HEK293 (cell line): ENCODE measurements around the gene NATD1.

Experiments used
- CTCF ChIA-PET: fragments of 350-600 bp; formaldehyde crosslinking; extraction: SDS; loops from one replicate; lab custom pipeline; 2021; ENCODE audit warnings: antibody characterized with exemption; lab: Yijun Ruan, JAX
- POLR2A ChIA-PET: fragments of 300-600 bp; formaldehyde crosslinking; extraction: SDS; loops from one replicate; lab custom pipeline; 2020; ENCODE audit warnings: antibody characterized with exemption, inconsistent platforms; lab: Yijun Ruan, JAX
- H3K27ac ChIP-seq: fragments of 200-500 bp; sonication (Bioruptor generic); 2 replicates; pipeline ENCODE4 v1.5.1; 2014; ENCODE audit warnings: low read depth, low read length, control low read depth, inconsistent platforms; ENCODE audit errors: extremely low read depth
- H3K36me3 ChIP-seq, 2 experiments: fragments of 200-500 bp in 1 of 2; sonication (Bioruptor generic) in 1 of 2; 1 replicate in 1 of 2; 2 replicates in 1 of 2; pipeline ENCODE4 v1.5.1; 2014 to 2017; ENCODE audit warnings: inconsistent platforms in 2 of 2, low read length in 2 of 2; ENCODE audit not compliant: control insufficient read depth in 2 of 2, insufficient read depth in 1 of 2
- H3K4me1 ChIP-seq: fragments of 200-500 bp; sonication (Bioruptor generic); 2 replicates; pipeline ENCODE4 v1.5.1; 2014; ENCODE audit warnings: mild to moderate bottlenecking, low read length, inconsistent platforms; ENCODE audit not compliant: control insufficient read depth, insufficient read depth
- H3K4me3 ChIP-seq: 2 replicates; pipeline ENCODE4 v1.5.1; 2011; ENCODE audit warnings: low read depth, mild to moderate bottlenecking, control low read depth, low read length, moderate library complexity
- H3K9me3 ChIP-seq: fragments of 200-500 bp; sonication (Bioruptor generic); 2 replicates; pipeline ENCODE4 v1.5.1; 2014; ENCODE audit warnings: low read depth, low read length, inconsistent platforms; ENCODE audit not compliant: control insufficient read depth, insufficient read depth
- GLIS1 ChIP-seq: fragments of 450-650 bp; formaldehyde crosslinking; IDR thresholded peaks from 2 replicates; pipeline ENCODE4 v1.5.1; 2016; ENCODE audit warnings: missing biosample characterization, missing genetic modification characterization
- KLF7 ChIP-seq: fragments of 450-650 bp; formaldehyde crosslinking; IDR thresholded peaks from 2 replicates; pipeline ENCODE4 v1.5.1; 2016; ENCODE audit warnings: missing biosample characterization, missing genetic modification characterization, borderline replicate concordance
- MEIS1 ChIP-seq: sonication (generic); formaldehyde crosslinking; IDR thresholded peaks from 2 replicates; pipeline ENCODE4 v1.8.1; 2022; ENCODE audit warnings: missing genetic modification reagents, mild to moderate bottlenecking, borderline replicate concordance
- PATZ1 ChIP-seq: fragments of 450-650 bp; formaldehyde crosslinking; IDR thresholded peaks from 2 replicates; pipeline ENCODE4 v1.5.1; 2016; ENCODE audit warnings: missing biosample characterization, missing genetic modification characterization
- SCRT1 ChIP-seq: fragments of 450-650 bp; formaldehyde crosslinking; IDR thresholded peaks from 2 replicates; pipeline ENCODE4 v1.5.1; 2016; ENCODE audit warnings: missing biosample characterization, missing genetic modification characterization, borderline replicate concordance
- SCRT2 ChIP-seq: fragments of 450-650 bp; formaldehyde crosslinking; IDR thresholded peaks from 2 replicates; pipeline ENCODE4 v1.5.1; 2016; ENCODE audit warnings: missing biosample characterization, missing genetic modification characterization
- ZBTB10 ChIP-seq: fragments of 450-650 bp; formaldehyde crosslinking; IDR thresholded peaks from 2 replicates; pipeline ENCODE4 v1.5.1; 2016; ENCODE audit warnings: missing biosample characterization, missing genetic modification characterization
- ZBTB48 ChIP-seq: fragments of 450-650 bp; formaldehyde crosslinking; IDR thresholded peaks from 2 replicates; pipeline ENCODE4 v1.5.1; 2016; ENCODE audit warnings: missing biosample characterization, missing genetic modification characterization
- ZFP69B ChIP-seq: fragments of 450-650 bp; formaldehyde crosslinking; IDR thresholded peaks from 2 replicates; pipeline ENCODE4 v1.5.1; 2016; ENCODE audit warnings: missing biosample characterization, missing genetic modification characterization
- ZNF169 ChIP-seq: fragments of 450-650 bp; formaldehyde crosslinking; IDR thresholded peaks from 2 replicates; pipeline ENCODE4 v1.5.1; 2016; ENCODE audit warnings: missing biosample characterization, missing genetic modification characterization
- ZNF324 ChIP-seq: fragments of 450-650 bp; formaldehyde crosslinking; IDR thresholded peaks from 2 replicates; pipeline ENCODE4 v1.5.1; 2016; ENCODE audit warnings: missing biosample characterization, missing genetic modification characterization
- ZNF335 ChIP-seq: fragments of 450-650 bp; formaldehyde crosslinking; conservative IDR thresholded peaks from 2 replicates; pipeline ENCODE4 v1.5.1; 2016; ENCODE audit warnings: missing biosample characterization, missing genetic modification characterization
- ZNF341 ChIP-seq: fragments of 450-650 bp; formaldehyde crosslinking; IDR thresholded peaks from 2 replicates; pipeline ENCODE4; 2016; ENCODE audit warnings: low read depth, missing biosample characterization, missing genetic modification characterization
- ZNF777 ChIP-seq: fragments of 450-650 bp; formaldehyde crosslinking; IDR thresholded peaks from 2 replicates; pipeline ENCODE4 v1.5.1; 2017; ENCODE audit warnings: missing biosample characterization, missing genetic modification characterization, borderline replicate concordance
- ZNF792 ChIP-seq: fragments of 450-650 bp; formaldehyde crosslinking; IDR thresholded peaks from 2 replicates; pipeline ENCODE4 v1.5.1; 2016; ENCODE audit warnings: missing biosample characterization, missing genetic modification characterization
- TF ChIP-seq, protein P1 (sequence below): fragments of 450-650 bp; formaldehyde crosslinking; optimal IDR thresholded peaks from 2 replicates; pipeline ENCODE3; 2016; ENCODE audit warnings: missing biosample characterization, mild to moderate bottlenecking, missing genetic modification characterization
- TF ChIP-seq, protein P2 (sequence below): fragments of 450-650 bp; formaldehyde crosslinking; IDR thresholded peaks from 2 replicates; pipeline ENCODE4 v1.5.1; 2016; ENCODE audit warnings: missing biosample characterization, missing genetic modification characterization
- TF ChIP-seq, protein P3 (sequence below): fragments of 450-650 bp; formaldehyde crosslinking; IDR thresholded peaks from 2 replicates; pipeline ENCODE4 v1.5.1; 2016; ENCODE audit warnings: missing biosample characterization, missing genetic modification characterization

The NATD1 gene

DNA sequence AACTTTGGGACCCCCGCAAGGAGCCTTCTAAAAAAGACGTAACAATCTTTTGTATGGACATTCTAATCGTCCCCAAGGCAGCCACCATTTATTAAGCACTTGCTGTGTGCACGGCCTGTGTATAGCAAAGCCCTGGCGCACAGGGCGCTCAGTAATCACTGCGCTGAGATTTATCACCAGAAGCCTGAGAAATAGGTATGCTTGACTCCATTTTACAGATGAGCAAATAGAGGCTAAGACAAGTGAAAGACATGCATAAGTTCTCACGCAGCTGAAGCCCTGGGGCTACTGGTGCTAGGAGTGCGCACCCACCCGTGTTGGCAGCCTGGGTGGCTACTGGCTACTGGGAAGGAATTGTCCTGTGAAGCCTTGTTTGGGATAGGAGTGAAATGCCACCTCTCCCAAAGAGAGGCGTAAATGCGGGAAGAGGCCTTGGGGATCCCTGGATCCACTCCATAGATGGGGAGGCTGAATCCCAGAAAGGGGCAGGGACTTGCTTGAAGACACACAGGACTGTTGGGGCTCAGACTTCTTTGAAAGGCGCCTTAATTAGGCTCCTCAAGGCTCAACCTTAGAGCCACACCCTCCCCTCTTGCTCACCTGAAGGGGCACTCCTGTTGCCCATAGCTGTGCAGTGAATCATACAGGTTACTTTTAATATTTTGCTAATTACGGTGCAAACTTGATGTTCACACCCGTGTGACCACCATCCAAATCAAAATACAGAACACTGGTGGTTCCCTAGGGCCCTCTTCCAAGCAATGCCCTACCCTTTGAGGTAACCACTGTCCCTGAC is 634 bp upstream of the NATD1 start:
- CTCF ChIA-PET: interaction anchor here (0.6 to 1.7 kb wide), 2 partner anchors 26 to 98 kb away, joined by 3 to 9 read pairs; no protein-coding TSS in a partner anchor
- H3K4me1 ChIP-seq: 0 out of 2 replicates have a peak, but pooled peaks cover 2% of the 10 kb centered on the region
- TF ChIP-seq ZNF341 (tag by site-specific recombination) (no peak), MEIS1 (CRISPR knock-in tag) (no peak), GLIS1 (tag by site-specific recombination) (no peak), ZBTB10 (tag by site-specific recombination) (0 out of 2 replicates have a peak, but pooled peaks have one; percentile 34), ZFP69B (tag by site-specific recombination) (0 out of 2 replicates have a peak, but pooled peaks have one; percentile 11), ZNF324 (tag by site-specific recombination) (no peak), ZNF335 (tag by site-specific recombination) (peak; percentile 71), PATZ1 (tag by site-specific recombination) (0 out of 2 replicates have a peak, but pooled peaks have one; percentile 5), SCRT2 (tag by site-specific recombination) (0 out of 2 replicates have a peak, but pooled peaks have one; percentile 19), ZNF169 (tag by site-specific recombination) (no peak), ZBTB48 (tag by site-specific recombination) (0 out of 2 replicates have a peak, but pooled peaks have one; percentile 12), ZNF777 (no peak), ZNF792 (peak; percentile 88), SCRT1 (tag by site-specific recombination) (no peak), KLF7 (no peak)
- TF ChIP-seq, protein P1, sequence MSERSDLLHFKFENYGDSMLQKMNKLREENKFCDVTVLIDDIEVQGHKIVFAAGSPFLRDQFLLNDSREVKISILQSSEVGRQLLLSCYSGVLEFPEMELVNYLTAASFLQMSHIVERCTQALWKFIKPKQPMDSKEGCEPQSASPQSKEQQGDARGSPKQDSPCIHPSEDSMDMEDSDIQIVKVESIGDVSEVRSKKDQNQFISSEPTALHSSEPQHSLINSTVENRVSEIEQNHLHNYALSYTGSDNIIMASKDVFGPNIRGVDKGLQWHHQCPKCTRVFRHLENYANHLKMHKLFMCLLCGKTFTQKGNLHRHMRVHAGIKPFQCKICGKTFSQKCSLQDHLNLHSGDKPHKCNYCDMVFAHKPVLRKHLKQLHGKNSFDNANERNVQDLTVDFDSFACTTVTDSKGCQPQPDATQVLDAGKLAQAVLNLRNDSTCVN (tag by site-specific recombination): peak; percentile 15
- TF ChIP-seq, protein P2, sequence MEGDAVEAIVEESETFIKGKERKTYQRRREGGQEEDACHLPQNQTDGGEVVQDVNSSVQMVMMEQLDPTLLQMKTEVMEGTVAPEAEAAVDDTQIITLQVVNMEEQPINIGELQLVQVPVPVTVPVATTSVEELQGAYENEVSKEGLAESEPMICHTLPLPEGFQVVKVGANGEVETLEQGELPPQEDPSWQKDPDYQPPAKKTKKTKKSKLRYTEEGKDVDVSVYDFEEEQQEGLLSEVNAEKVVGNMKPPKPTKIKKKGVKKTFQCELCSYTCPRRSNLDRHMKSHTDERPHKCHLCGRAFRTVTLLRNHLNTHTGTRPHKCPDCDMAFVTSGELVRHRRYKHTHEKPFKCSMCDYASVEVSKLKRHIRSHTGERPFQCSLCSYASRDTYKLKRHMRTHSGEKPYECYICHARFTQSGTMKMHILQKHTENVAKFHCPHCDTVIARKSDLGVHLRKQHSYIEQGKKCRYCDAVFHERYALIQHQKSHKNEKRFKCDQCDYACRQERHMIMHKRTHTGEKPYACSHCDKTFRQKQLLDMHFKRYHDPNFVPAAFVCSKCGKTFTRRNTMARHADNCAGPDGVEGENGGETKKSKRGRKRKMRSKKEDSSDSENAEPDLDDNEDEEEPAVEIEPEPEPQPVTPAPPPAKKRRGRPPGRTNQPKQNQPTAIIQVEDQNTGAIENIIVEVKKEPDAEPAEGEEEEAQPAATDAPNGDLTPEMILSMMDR (tag by site-specific recombination): no peak
- TF ChIP-seq, protein P3, sequence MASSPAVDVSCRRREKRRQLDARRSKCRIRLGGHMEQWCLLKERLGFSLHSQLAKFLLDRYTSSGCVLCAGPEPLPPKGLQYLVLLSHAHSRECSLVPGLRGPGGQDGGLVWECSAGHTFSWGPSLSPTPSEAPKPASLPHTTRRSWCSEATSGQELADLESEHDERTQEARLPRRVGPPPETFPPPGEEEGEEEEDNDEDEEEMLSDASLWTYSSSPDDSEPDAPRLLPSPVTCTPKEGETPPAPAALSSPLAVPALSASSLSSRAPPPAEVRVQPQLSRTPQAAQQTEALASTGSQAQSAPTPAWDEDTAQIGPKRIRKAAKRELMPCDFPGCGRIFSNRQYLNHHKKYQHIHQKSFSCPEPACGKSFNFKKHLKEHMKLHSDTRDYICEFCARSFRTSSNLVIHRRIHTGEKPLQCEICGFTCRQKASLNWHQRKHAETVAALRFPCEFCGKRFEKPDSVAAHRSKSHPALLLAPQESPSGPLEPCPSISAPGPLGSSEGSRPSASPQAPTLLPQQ (tag by site-specific recombination): peak; percentile 84; the same call in 1 of the 2 replicates
- peak overlapping the region; percentile 56 for H3K4me3 ChIP-seq
- H3K27ac ChIP-seq: no peak overlapping the region
- no peaks in the 10 kb centered on the region for H3K9me3 ChIP-seq
- POLR2A ChIA-PET: interaction anchor here (0.6 to 1.9 kb wide), 9 partner anchors 10 to 1244 kb away, joined by 3 to 8 read pairs (median 4); no protein-coding TSS in a partner anchor
- no peaks in the 10 kb centered on the region for H3K36me3 ChIP-seq
